ENCODE results near the gene C12orf60.

C12orf60 gene

GRCh38 chr12:14839262-14839661 lies 35.8 kb downstream of the C12orf60 start:
- no peak for DNase-seq

GRCh38 chr12:14840616-14841015 lies 37.1 kb downstream of the C12orf60 start:
- DNase-seq, result no peak

- DNase-seq, result no peak
These were observed 38.3 kb downstream of the C12orf60 start for GRCh38 chr12:14841761-14842160.

- no peak for DNase-seq
These were observed 38.8 kb downstream of the C12orf60 start for GRCh38 chr12:14842315-14842714.

- DNase-seq, result no peak
These were observed 40.0 kb downstream of the C12orf60 start, which contains the start of gene ART4 for GRCh38 chr12:14843425-14843887. TSS of gene ART4 (minus strand) at chr12:14843526. CDS start at chr12:14843113, 413 bp downstream.

GRCh38 chr12:14844401-14844800 lies 40.9 kb downstream of the C12orf60 start:
- no peak for DNase-seq

GRCh38 chr12:14845350-14845750 lies 41.9 kb downstream of the C12orf60 start:
- DNase-seq, result no peak

GRCh38 chr12:14846042-14846587 lies 42.6 kb downstream of the C12orf60 start:
- no peak for DNase-seq

GRCh38 chr12:14846876-14847580 lies 43.6 kb downstream of the C12orf60 start:
- DNase-seq, result no peak

- no peak for DNase-seq
These were observed 46.2 kb downstream of the C12orf60 start for GRCh38 chr12:14849661-14850060.

GRCh38 chr12:14850929-14851663 lies 47.6 kb downstream of the C12orf60 start:
- DNase-seq, result no peak

GRCh38 chr12:14852880-14853279 lies 49.4 kb downstream of the C12orf60 start:
- DNase-seq, result no peak

GRCh38 chr12:14853961-14854360 lies 50.5 kb downstream of the C12orf60 start:
- DNase-seq, result no peak

- no peak for DNase-seq
These were observed 51.2 kb downstream of the C12orf60 start for GRCh38 chr12:14854586-14855183.

GRCh38 chr12:14858513-14858912 lies 55.0 kb downstream of the C12orf60 start:
- no peak for DNase-seq

GRCh38 chr12:14860490-14860889 lies 57.0 kb downstream of the C12orf60 start:
- no peak for DNase-seq

- DNase-seq, result no peak
These were observed 65.5 kb downstream of the C12orf60 start for GRCh38 chr12:14868916-14869506.

- DNase-seq, result no peak
These were observed 67.8 kb downstream of the C12orf60 start for GRCh38 chr12:14871247-14871646.

GRCh38 chr12:14871886-14872285 lies 68.4 kb downstream of the C12orf60 start:
- DNase-seq, result no peak

- DNase-seq, result peak; percentile 11
These were observed 70.1 kb downstream of the C12orf60 start for GRCh38 chr12:14873440-14874185.

Data from DMS 273 treated with DMSO at 0.1 percent for 48 hours (cell line).